CD4-positive, alpha-beta memory T cell (primary cell): ENCODE data around the gene HMOX2. TPM values are rescaled to one million over a fixed set of nuclear protein-coding genes. Genes with fewer than 3 reads are reported as not detected.

Source experiments
- CTCF ChIA-PET: fragments of 350-600 bp; sonication (Branson Sonifier 250); formaldehyde crosslinking; loops from one replicate; lab custom pipeline; 2021; ENCODE audit warnings: inconsistent platforms; ENCODE audit not compliant: partially characterized antibody; lab: Charles Lee
- POLR2A ChIA-PET: fragments of 350-600 bp; sonication (Branson Sonifier 250); formaldehyde crosslinking; loops from one replicate; lab custom pipeline; 2021; ENCODE audit not compliant: partially characterized antibody; lab: Charles Lee
- DNase-seq, 5 donors: peaks; one replicate each; pipeline versions ENCODE4 v3.0.0 to v3.0.0-alpha.2; 2020 to 2022; ENCODE audit warnings: mixed read lengths in 1 of 5
- H3K27ac ChIP-seq: one replicate; pipeline ENCODE4 v1.7.0; 2013; ENCODE audit warnings: low read depth, low read length
- H3K27me3 ChIP-seq: 2 replicates; pipeline ENCODE4 v1.7.0; 2013; ENCODE audit warnings: mild to moderate bottlenecking, low read length, moderate library complexity; ENCODE audit not compliant: insufficient read depth
- H3K36me3 ChIP-seq: 2 replicates; pipeline ENCODE4 v1.7.0; 2013; ENCODE audit warnings: mild to moderate bottlenecking, low read length, moderate library complexity; ENCODE audit not compliant: insufficient read depth
- H3K4me1 ChIP-seq: 2 replicates; pipeline ENCODE4 v1.7.0; 2013; ENCODE audit warnings: mild to moderate bottlenecking, low read length, moderate library complexity; ENCODE audit not compliant: insufficient read depth
- H3K4me3 ChIP-seq, 2 donors: one replicate each; pipeline ENCODE4 v1.7.0; 2013; ENCODE audit warnings: low read length in 2 of 2, mild to moderate bottlenecking in 1 of 2
- H3K9me3 ChIP-seq, 2 donors: one replicate each; pipeline ENCODE4 v1.7.0; 2013; ENCODE audit warnings: low read length in 2 of 2, control low read depth in 1 of 2; ENCODE audit not compliant: control insufficient read depth in 1 of 2
- H3K27ac Mint-ChIP-seq, 7 donors: one replicate each; pipeline ENCODE4 v1.8.0; 2020 to 2021; ENCODE audit warnings: mixed read lengths in 7 of 7, mild to moderate bottlenecking in 6 of 7, inconsistent platforms in 3 of 7, moderate library complexity in 3 of 7
- H3K27me3 Mint-ChIP-seq, 2 donors: one replicate each; pipeline ENCODE4 v1.8.0; 2020 to 2021; ENCODE audit warnings: mixed read lengths in 2 of 2
- H3K36me3 Mint-ChIP-seq, 2 donors: one replicate each; pipeline ENCODE4 v1.8.0; 2020 to 2021; ENCODE audit warnings: mixed read lengths in 2 of 2, inconsistent platforms in 1 of 2, mild to moderate bottlenecking in 1 of 2
- H3K4me1 Mint-ChIP-seq, 4 donors: one replicate each; pipeline ENCODE4 v1.8.0; 2020 to 2021; ENCODE audit warnings: mixed read lengths in 4 of 4, mild to moderate bottlenecking in 1 of 4
- H3K4me3 Mint-ChIP-seq, 8 donors: one replicate each; pipeline ENCODE4 v1.8.0; 2020 to 2021; ENCODE audit warnings: mixed read lengths in 8 of 8, mild to moderate bottlenecking in 7 of 8, moderate library complexity in 6 of 8, inconsistent platforms in 3 of 8
- H3K9me3 Mint-ChIP-seq, 8 donors: one replicate each; pipeline ENCODE4 v1.8.0; 2020 to 2021; ENCODE audit warnings: mixed read lengths in 8 of 8, mild to moderate bottlenecking in 5 of 8, inconsistent platforms in 3 of 8, moderate library complexity in 1 of 8
- intact Hi-C: fragments of 100-400 bp; cut with micrococcal nuclease; formaldehyde crosslinking; loops from one replicate; pipeline ENCODE4 v1.15.1; 2023
- polyA plus RNA-seq, 2 donors: library from polyadenylated mRNA; unstranded; fragments of 300-500 nt; fragmentation: Illumina TruSeq; gene quantifications; one replicate each; pipeline ENCODE4 v1.2.3, GENCODE V29; 2021
- total RNA-seq, 2 experiments: library from RNA; stranded (reverse); gene quantifications; one replicate each; pipeline ENCODE4 v1.2.3, GENCODE V29; 2021

The HMOX2 gene
- total and polyA plus RNA-seq, 4 experiments from 2014 or later: 64.1 to 206 (median 118) TPM

DNA sequence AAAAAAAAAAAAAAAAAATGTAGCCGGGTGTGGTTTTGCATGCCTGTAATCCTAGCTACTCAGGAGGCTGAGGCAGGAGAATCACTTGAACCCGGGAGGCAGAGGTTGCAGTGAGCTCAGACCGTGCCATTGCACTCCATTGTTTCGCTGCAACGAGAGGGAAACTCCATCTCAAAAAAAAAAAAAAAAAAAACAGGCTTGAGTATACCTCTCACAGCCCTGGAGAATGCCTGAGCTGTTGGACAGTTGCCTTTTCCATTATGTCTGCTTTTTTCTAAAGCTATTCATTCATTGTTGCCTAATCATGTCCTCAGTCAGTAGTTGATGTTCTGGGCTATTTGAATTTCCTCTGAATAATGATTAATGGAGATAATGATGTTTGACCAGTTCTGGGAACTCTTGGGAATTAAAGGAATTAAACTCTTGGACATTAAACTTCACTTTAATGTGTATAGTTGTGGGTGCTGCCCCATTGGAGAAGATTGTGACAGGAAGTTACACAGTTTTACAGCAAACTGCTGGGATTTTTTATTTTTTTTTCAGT lies 11.8 kb downstream of the HMOX2 start:
- Mint-ChIP-seq H3K4me3 (peak overlapping the region; percentile 56 to 91 (median 81)), H3K27ac (peak overlapping the region; percentile 81 to 98 (median 97)), H3K27me3 (no peaks in the 10 kb centered on the region), H3K4me1 (peaks cover 36 to 70% (median 57%) of the 10 kb centered on the region in 4 donors), H3K36me3 (peaks cover 40 to 49% of the 10 kb centered on the region in 2 donors), H3K9me3 (no peaks in the 10 kb centered on the region)
- H3K4me3 ChIP-seq: peak overlapping the region in 1 of 2 donors; percentile 33
- CTCF ChIA-PET: interaction anchor here (0.7 to 21.5 kb wide), 9 partner anchors 11 to 1303 kb away, joined by 3 to 343 read pairs (median 4); partner anchors contain the start of genes HMOX2 and NMRAL1
- peaks cover 84% of the 10 kb centered on the region for H3K4me1 ChIP-seq
- POLR2A ChIA-PET: interaction anchor here (0.6 to 8.2 kb wide), 10 partner anchors 11 to 1353 kb away, joined by 3 to 150 read pairs (median 6); partner anchors contain the start of genes CDIP1, CORO7, HMOX2 and NMRAL1
- intact Hi-C loops: loop anchor here (1.0 kb wide), 2 partner anchors 12 to 17 kb away; partner anchors contain the start of gene HMOX2
- no peaks in the 10 kb centered on the region for H3K27me3 ChIP-seq
- no peaks in the 10 kb centered on the region for H3K9me3 ChIP-seq
- peak overlapping the region; percentile 50 for H3K27ac ChIP-seq
- DNase-seq: peak in 3 of 5 donors; percentile 40 to 54 (median 42)
- H3K36me3 ChIP-seq: peaks cover 15% of the 10 kb centered on the region

DNA sequence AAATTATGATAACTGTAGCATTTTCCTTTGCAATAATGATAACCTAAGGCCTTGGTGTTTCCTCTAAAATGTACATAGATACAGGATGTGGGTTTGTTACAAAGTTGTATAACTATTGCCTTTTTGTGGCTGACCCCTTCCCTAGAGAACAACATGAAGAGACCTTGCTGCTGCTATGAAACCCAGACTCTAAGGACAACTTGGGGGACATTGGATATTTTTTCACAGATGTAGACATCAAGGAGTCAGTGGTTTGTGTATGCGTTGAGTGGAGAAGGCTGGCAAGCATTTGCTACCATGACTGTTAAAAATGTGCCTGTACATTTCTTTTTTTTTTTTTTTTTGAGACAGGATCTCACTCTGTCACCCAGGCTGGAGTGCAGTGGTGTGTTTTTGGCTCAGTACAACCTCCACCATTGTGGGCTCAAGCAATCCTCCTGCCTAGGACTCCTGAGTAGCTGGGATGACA lies 12.3 kb downstream of the HMOX2 start:
- Mint-ChIP-seq H3K36me3 (peaks cover 36 to 51% of the 10 kb centered on the region in 2 donors), H3K27me3 (no peaks in the 10 kb centered on the region), H3K9me3 (no peaks in the 10 kb centered on the region), H3K4me3 (peak overlapping the region; percentile 56 to 91 (median 81)), H3K27ac (peak overlapping the region; percentile 81 to 98 (median 97)), H3K4me1 (peaks cover 39 to 75% (median 60%) of the 10 kb centered on the region in 4 donors)
- H3K4me3 ChIP-seq: no peak overlapping the region
- peaks cover 15% of the 10 kb centered on the region for H3K36me3 ChIP-seq
- H3K27ac ChIP-seq: peak overlapping the region; percentile 50
- DNase-seq: peak; percentile 66 to 84 (median 81)
- peaks cover 85% of the 10 kb centered on the region for H3K4me1 ChIP-seq
- no peaks in the 10 kb centered on the region for H3K9me3 ChIP-seq
- no peaks in the 10 kb centered on the region for H3K27me3 ChIP-seq
- intact Hi-C loops: loop anchor here (1.0 kb wide), 2 partner anchors 12 to 17 kb away; partner anchors contain the start of gene HMOX2
- CTCF ChIA-PET: interaction anchor here (0.7 to 21.5 kb wide), 10 partner anchors 12 to 1303 kb away, joined by 3 to 343 read pairs (median 4); partner anchors contain the start of genes HMOX2 and NMRAL1
- POLR2A ChIA-PET: interaction anchor here (0.7 to 8.2 kb wide), 8 partner anchors 12 to 73 kb away, joined by 3 to 150 read pairs (median 8); partner anchors contain the start of genes CDIP1, CORO7, HMOX2 and NMRAL1

DNA sequence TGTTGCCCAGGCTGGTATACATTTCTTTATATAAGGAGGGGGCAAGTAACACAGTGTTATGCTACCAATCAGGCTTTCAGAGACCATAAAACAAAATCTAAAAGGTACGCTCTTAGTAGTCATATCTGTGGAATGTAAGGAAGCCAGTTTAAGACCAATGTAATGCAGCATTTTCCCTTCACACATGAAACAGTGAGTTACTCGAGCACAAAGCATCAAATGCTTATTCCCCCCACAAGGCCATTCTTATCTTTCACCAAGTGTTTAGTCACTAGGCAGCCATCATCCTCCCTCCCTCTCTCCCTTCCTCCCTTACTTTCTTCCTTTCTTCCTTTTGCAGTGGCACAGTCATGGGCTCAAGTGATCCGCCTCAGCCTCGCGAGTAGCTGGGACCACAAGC lies 12.8 kb downstream of the HMOX2 start:
- H3K4me1 ChIP-seq: peaks cover 85% of the 10 kb centered on the region
- peaks cover 14% of the 10 kb centered on the region for H3K36me3 ChIP-seq
- no peaks in the 10 kb centered on the region for H3K27me3 Mint-ChIP-seq
- POLR2A ChIA-PET: interaction anchor here (0.7 to 8.2 kb wide), 7 partner anchors 12 to 245 kb away, joined by 3 to 150 read pairs (median 11); partner anchors contain the start of genes ANKS3, CDIP1, DNAAF8 and HMOX2
- no peaks in the 10 kb centered on the region for H3K27me3 ChIP-seq
- H3K4me3 ChIP-seq: no peak overlapping the region
- H3K4me3 Mint-ChIP-seq: peak overlapping the region; percentile 28 to 91 (median 81)
- intact Hi-C loops: no loop called here
- H3K36me3 Mint-ChIP-seq: peaks cover 36 to 50% of the 10 kb centered on the region in 2 donors
- no peaks in the 10 kb centered on the region for H3K9me3 ChIP-seq
- CTCF ChIA-PET: interaction anchor here (0.6 to 21.5 kb wide), 5 partner anchors 12 to 478 kb away, joined by 5 to 343 read pairs (median 27); partner anchors contain the start of gene HMOX2
- H3K27ac Mint-ChIP-seq: peak overlapping the region; percentile 81 to 98 (median 97)
- H3K9me3 Mint-ChIP-seq: no peaks in the 10 kb centered on the region
- peak overlapping the region; percentile 50 for H3K27ac ChIP-seq
- no peak for DNase-seq
- H3K4me1 Mint-ChIP-seq: peaks cover 42 to 77% (median 63%) of the 10 kb centered on the region in 4 donors

DNA sequence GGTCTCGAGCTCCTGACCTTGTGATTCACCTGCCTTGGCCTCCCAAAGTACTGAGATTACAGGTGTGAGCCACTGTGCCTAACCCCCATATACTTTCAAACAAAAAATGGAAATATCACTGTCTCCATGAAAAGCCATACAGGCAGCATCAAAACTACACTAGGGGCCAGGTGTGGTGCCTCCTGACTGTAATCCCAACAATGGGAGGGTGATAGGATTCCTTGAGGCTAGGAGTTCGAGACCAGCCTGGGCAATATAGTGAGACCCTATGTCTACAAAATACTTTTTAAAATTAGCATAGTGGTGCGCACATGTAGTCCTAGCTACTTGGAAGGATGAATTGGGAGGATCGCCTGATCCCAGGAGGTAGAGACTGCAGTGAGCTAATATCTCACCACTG lies 15.7 kb downstream of the HMOX2 start:
- DNase-seq: no peak
- H3K36me3 Mint-ChIP-seq: peaks cover 26 to 53% of the 10 kb centered on the region in 2 donors
- intact Hi-C loops: no loop called here
- no peak overlapping the region for H3K27ac ChIP-seq
- no peaks in the 10 kb centered on the region for H3K27me3 Mint-ChIP-seq
- H3K4me1 Mint-ChIP-seq: peaks cover 50 to 85% (median 70%) of the 10 kb centered on the region in 4 donors
- no peak overlapping the region for H3K4me3 ChIP-seq
- H3K27ac Mint-ChIP-seq: peak overlapping the region; percentile 53 to 96 (median 81)
- no peak overlapping the region for H3K4me3 Mint-ChIP-seq
- H3K9me3 ChIP-seq: no peaks in the 10 kb centered on the region
- no peaks in the 10 kb centered on the region for H3K9me3 Mint-ChIP-seq
- peaks cover 86% of the 10 kb centered on the region for H3K4me1 ChIP-seq
- H3K27me3 ChIP-seq: no peaks in the 10 kb centered on the region
- ChIA-PET POLR2A (interaction anchor here (1.2 to 8.2 kb wide), 4 partner anchors 9 to 15 kb away, joined by 4 to 150 read pairs (median 55); partner anchors contain the start of genes HMOX2 and NMRAL1), CTCF (interaction anchor here (1.1 to 21.5 kb wide), 2 partner anchors 12 to 14 kb away, joined by 3 to 343 read pairs; no protein-coding TSS in a partner anchor)
- peaks cover 3% of the 10 kb centered on the region for H3K36me3 ChIP-seq

DNA sequence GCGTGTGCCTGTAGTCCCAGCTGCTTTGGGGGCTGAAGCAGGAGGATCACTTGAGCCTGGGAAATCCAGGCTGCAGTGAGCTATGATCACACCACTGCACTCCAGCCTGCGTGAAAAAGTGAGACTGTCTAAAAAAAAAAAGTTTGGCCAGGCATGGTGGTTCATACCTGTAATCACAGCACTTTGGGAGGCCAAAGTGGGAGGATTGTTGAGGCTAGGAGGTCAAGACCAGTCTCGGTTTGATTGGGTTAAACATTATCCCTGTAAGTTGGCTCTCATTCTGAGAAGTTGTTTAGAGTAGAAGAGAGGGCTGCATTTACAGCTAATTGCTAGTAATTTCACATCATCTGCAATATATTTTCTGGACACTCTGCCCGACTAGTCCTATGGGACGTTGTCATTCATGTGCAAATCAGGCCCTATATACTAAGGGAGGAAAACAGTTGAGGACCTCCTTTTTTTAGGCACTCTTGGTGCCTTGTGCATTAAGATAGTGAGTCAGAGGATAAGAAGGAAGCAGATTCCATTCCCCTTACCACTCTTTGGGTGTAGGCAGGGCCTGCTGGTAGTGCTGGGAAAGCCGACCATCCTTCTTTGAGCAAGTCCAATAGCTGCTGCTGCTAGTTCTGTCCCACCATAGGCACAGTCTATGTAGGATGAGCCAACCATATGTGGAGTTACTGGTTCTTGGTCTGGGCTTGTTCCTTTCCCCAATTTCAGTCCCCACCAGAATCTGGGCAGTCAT lies 18.7 kb downstream of the HMOX2 start:
- Mint-ChIP-seq H3K27me3 (no peaks in the 10 kb centered on the region), H3K27ac (peak overlapping the region in 6 of 7 donors; percentile 63 to 83 (median 76)), H3K36me3 (peaks cover 26 to 58% of the 10 kb centered on the region in 2 donors), H3K9me3 (no peaks in the 10 kb centered on the region), H3K4me1 (peaks cover 57 to 86% (median 73%) of the 10 kb centered on the region in 4 donors), H3K4me3 (peak overlapping the region in 2 of 8 donors; percentile 20 to 44)
- H3K27ac ChIP-seq: peak overlapping the region; percentile 13
- no peaks in the 10 kb centered on the region for H3K27me3 ChIP-seq
- H3K4me1 ChIP-seq: peaks cover 84% of the 10 kb centered on the region
- no peak overlapping the region for H3K4me3 ChIP-seq
- intact Hi-C loops: no loop called here
- ChIA-PET CTCF (interaction anchor here (21.5 kb wide), 1 partner anchor 9 kb away, joined by 343 read pairs; no protein-coding TSS in a partner anchor), POLR2A (interaction anchor here (1.4 to 2.3 kb wide), 3 partner anchors 10 to 19 kb away, joined by 5 to 10 read pairs (median 9); partner anchors contain the start of gene HMOX2)
- H3K36me3 ChIP-seq: peaks cover 12% of the 10 kb centered on the region
- no peaks in the 10 kb centered on the region for H3K9me3 ChIP-seq
- no peak for DNase-seq

DNA sequence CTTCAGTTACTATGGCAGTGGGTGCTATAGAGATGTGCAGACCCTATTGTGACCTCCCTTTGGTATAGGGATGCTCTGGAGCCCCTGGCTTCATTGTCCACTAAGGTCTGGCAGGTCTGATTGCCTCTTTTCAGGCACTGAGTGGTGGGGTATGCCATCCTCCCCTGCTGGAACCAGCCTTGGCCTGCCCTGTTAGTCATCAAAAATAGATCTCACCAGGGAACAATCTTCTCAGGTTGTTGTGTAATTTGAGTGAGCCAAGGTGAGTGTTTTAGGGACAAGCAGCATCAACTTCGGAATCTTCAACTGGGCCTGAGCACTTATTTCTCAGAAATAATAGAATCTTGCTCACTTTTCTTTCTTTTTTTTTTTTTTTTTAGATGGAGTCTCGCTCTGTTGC lies 19.6 kb downstream of the HMOX2 start:
- H3K36me3 Mint-ChIP-seq: peaks cover 20 to 51% of the 10 kb centered on the region in 2 donors
- no peaks in the 10 kb centered on the region for H3K9me3 Mint-ChIP-seq
- H3K27me3 Mint-ChIP-seq: no peaks in the 10 kb centered on the region
- Histone ChIP-seq H3K9me3 (no peaks in the 10 kb centered on the region), H3K36me3 (peaks cover 12% of the 10 kb centered on the region), H3K4me1 (peaks cover 84% of the 10 kb centered on the region), H3K4me3 (no peak overlapping the region), H3K27me3 (no peaks in the 10 kb centered on the region), H3K27ac (peak overlapping the region; percentile 13)
- no peak for DNase-seq
- H3K27ac Mint-ChIP-seq: peak overlapping the region in 5 of 7 donors; percentile 6 to 82 (median 63)
- peaks cover 55 to 86% (median 72%) of the 10 kb centered on the region in 4 donors for H3K4me1 Mint-ChIP-seq
- POLR2A ChIA-PET: interaction anchor here (1.4 kb wide), 1 partner anchor 9 kb away, joined by 9 read pairs; no protein-coding TSS in a partner anchor
- H3K4me3 Mint-ChIP-seq: no peak overlapping the region
- CTCF ChIA-PET: interaction anchor here (1.3 kb wide), 1 partner anchor 18 kb away, joined by 3 read pairs; no protein-coding TSS in a partner anchor
- intact Hi-C loops: no loop called here
